Fibroblast of upper back skin (primary cell): ENCODE measurements around the gene DNAJC4.

Source experiments
- DNase-seq: peaks from one replicate; pipeline ENCODE4 v3.0.0-alpha.2; 2013

Gene DNAJC4

DNA sequence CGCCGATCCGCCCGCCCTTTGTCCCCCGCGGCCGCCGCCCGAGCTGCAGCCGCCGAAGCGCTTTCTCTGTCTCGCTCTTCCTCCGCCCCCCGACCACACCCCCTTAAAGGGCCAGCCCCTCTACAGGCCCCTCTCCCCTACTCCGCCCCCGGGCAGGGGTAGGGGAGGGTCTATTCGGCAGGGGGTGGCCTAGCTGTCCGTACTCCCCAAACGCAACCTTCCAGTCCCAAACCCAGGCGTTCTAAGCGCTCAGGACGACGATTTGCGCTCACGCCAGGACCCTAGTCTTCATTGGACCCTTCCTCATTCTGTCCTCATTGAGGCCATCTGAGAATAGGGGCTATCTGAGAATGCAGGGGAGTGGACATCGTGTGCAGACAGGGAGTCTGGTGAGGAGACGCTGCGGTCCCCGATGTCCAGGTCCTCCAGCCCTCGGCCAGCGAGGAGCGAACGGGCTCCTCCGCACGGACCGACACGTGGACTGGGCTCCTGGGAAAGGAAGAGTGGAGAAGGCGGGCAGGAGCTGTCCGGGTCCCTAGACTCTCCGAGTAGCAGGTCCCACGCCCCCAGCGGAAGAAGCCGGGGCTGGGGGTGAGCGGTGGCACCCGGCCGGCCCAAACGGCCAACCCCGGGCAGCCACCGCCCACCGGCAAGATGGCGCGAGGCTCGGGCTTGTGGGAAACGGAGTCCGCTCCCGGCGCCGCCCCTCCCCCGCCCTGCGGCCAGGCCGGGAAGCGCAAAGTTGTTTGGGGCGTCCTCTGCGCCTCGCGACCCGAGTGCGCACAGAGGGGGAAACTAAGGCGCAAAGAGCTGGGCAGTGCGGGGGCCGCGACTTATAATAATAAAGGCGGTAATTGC, 16.8 kb downstream of the DNAJC4 start, which contains the start of gene PPP1R14B:
Gene PPP1R14B (minus strand): TSS at position 73 of the 858 bp plus-strand sequence. CDS start 270 bp downstream, outside the sequence.
- DNase-seq: peak; percentile 87

DNA sequence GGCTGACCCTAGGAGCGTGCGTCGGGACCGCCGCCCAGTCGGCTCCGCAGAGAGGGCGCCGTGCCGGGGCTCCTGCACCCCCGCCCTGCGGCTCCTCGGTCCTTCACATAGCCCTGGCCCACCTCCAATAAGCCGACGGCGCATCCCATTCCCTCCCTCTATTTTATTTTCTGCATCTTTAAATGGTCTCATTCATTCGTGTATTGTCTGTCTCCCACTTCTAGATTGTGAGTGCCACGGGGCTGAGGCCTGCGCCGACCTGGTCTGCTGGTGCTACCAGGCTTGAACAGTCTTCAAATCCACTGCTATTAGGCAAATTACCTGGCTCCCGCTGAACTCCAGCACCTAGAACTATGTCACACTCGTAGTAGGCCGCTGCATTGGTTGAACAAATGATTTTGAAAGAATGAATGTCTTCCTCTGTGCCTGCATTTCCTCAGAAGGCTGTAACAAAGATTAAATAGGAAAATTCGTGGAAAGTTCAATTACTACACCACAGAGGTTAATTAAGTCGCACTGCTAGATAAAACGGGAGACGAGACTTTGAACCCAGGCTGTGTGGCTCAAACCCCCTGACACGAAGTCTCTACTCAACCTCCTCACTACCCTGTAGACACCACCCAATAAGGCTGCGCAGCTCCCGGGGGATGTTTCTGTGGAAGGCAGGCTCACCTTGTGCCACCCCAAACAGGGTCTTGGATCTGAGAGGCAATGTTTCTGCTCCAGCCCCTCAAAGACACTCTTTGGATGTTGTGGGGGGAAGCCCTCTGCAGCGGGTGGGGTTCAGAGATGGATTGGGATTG, 17.6 kb downstream of the DNAJC4 start:
- DNase-seq: no peak

DNA sequence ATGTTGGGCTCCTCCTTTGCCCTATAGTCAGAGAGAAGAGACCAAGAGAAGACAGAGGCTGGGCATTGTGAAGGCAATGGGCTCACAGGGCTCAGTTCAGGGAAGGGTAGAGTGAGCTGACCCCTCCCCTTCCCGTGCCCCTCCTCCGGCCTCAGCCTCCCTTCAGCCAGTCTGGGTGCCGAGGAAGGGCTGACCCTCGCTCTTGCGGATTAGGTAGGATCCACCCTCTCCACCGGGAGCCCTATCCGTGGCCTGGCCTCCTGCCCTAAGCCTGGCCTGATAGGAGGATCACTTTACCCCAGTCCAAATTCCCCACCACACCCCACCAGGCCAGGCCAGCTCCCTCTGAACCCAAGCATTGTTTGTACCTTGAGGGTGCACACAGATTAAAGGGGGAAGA, 18.2 kb downstream of the DNAJC4 start:
- DNase-seq: no peak

DNA sequence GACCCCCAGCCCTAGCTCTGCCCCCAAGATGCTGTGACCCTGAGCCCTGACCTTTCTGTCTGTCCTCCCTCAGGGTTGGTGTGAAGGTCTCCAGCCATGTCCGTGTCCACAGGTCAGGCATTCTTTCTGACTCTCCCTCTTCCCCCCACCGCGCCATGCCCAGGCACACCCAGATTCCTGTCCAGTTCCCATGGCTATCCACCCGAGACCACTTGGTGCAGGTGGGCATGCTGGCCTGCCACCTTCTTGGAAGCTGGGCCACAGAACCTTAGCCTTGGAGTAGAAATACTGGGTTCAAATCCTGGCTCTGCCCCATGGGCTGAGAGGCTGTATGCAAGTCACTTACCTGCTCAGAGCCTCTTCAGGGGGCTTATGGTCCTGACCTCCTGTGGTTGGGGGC, 18.7 kb downstream of the DNAJC4 start:
- no peak for DNase-seq

GRCh38 chr11:64249563-64250414, 19.4 kb downstream of the DNAJC4 start:
- no peak for DNase-seq

GRCh38 chr11:64250415-64251015, 20.2 kb downstream of the DNAJC4 start:
- no peak for DNase-seq

DNA sequence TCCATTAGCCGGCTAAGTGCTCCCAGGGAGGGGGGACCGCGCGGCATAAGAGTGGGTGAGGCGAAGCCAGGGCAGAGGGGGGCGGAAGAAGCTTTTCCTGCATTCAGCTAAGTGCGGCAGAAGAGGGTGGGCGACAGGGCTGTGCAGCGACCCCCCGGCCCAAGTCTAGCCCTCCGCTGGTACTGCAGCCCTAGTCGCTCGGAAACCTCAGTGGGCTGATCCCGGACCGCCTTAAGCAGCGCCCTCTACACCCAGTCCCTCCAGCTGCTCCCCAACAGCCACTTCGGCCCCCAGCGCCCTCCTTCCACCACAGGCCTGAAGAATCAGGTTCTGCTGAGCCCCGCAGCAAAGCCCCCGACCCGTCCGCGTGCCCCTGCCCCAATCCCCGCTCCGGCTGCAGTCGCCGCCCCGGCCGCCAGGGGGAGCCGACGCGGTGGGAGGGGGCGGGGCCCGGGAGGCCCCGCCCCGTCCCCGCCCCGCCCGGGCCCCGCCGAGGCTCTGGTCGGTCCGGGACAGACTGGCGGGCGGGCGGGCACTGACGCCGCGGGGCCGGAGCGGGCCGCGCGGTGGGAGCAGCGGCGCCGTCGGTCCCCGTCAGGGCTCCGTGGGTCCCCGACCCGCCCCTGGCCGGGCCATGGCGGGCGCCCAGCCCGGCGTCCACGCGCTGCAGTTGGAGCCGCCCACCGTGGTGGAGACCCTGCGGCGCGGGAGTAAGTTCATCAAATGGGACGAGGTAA, 20.8 kb downstream of the DNAJC4 start, which contains the start of gene PLCB3:
Gene PLCB3 (plus strand): TSS at position 515 of the 737 bp plus-strand sequence. CDS start 120 bp downstream, at position 635.
- peak; percentile 36 for DNase-seq

DNA sequence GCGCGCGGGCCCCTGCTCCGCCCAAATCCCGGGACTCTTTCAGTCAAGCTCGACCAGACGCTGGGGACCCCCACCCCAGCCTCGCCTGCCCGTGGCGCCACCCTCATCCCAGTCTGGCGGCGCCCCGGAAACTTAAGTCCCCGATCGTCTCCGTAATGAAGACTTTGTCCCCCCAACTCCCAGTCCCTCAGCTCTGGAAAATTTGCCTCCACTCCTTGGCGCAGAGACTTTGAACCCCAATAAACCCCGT, 21.3 kb downstream of the DNAJC4 start:
- DNase-seq: no peak

DNA sequence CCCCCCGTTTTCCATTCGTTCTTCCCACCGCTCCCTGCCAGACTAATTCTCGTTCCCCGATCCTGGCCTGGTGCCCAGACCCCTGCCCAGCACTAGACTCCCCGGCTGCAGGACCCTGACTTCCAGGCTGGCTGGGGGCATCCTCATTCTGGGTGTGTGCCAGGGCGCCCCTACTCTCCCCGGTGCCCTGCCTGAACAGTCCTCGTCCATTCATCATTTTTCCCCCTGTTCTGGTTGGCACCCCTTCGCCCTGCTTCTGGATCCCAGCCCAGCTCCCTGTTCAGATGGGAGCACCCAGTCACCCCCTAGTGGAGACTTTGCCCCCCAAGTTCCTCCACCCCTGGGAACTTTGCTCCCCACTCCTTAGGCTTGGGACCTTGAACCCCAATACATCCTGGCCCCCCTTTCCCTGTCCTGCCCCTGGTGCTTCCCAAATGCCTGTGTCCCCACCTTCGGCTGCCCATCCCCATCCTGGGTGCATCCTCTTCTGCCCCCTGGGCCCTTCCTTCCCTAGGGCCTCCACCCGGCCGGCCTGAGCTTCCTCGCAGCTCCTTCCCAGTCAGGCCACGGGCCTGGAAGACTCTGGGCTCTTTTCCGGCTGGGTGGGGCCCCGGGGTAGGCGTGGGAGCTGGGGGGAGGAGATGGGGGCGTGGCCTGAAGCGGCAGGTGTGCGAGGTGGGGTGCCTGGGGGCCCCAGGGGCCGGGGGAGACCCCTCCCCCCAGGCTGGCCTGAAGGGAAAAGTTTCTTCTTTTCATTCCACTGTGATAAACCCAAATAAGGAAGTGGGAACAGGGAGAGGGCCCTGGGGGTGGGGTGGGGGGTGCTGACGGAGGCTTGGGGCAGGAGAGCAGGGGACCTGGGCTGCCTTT, 21.9 kb downstream of the DNAJC4 start:
- DNase-seq: no peak

- no peak for DNase-seq
Measured at GRCh38 chr11:64253043-64253442, 22.7 kb downstream of the DNAJC4 start.

- DNase-seq: no peak
Measured at GRCh38 chr11:64253481-64253880, 23.1 kb downstream of the DNAJC4 start.

GRCh38 chr11:64254326-64254725, 24.0 kb downstream of the DNAJC4 start:
- no peak for DNase-seq

DNA sequence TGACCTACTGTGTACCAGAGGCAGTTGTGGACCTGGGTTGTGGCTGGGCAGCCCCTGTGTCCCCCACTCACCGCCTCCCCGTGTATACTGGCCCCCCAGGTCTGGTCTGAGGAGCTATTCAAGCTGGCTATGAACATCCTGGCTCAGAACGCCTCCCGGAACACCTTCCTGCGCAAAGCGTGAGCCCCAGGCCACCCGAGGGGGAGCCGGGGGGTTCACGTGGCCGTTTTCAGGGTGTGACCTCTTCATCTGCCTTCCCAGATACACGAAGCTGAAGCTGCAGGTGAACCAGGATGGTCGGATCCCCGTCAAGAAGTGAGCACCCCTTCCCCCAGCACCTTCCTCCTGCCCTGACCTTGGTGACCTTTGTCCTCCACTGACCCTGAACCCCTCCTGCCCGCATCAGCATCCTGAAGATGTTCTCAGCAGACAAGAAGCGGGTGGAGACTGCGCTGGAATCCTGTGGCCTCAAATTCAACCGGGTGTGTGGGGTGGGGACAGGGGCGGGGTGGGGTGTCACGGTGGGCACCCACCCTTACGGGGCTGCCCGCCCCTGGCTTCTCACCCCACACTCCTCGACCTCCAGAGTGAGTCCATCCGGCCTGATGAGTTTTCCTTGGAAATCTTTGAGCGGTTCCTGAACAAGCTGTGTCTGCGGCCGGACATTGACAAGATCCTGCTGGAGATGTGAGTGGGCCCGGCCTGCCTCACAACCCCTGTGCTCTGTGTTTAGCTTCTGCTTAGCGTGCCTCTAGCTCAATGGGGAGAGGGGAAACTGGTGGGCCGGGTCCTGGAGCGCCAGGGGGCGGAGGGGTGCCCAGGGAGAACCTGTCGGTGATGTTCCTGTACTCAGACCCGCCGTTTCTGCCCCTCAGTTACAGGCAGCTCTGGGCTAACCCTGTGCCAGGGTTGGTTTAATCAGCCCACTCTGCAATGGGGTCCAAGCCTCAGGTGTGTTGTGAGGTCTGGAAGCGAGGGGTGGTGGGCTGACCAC, 25.1 kb downstream of the DNAJC4 start:
- no peak for DNase-seq

DNA sequence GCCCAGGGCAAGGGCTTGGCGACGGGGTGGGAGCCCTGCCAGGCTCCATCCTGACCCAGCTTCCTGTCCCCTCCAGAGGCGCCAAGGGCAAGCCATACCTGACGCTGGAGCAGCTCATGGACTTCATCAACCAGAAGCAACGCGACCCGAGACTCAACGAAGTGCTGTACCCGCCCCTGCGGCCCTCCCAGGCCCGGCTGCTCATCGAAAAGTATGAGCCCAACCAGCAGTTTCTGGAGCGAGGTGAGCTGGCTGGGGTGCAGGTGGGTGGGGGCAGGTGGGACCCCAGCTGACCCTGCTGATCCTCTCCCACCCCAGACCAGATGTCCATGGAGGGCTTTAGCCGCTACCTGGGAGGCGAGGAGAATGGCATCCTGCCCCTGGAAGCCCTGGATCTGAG, 26.0 kb downstream of the DNAJC4 start:
- DNase-seq: no peak

GRCh38 chr11:64258356-64258755, 28.0 kb downstream of the DNAJC4 start:
- no peak for DNase-seq

- no peak for DNase-seq
Measured at GRCh38 chr11:64258946-64259532, 28.7 kb downstream of the DNAJC4 start.

GRCh38 chr11:64259533-64260067, 29.3 kb downstream of the DNAJC4 start:
- DNase-seq: no peak

DNA sequence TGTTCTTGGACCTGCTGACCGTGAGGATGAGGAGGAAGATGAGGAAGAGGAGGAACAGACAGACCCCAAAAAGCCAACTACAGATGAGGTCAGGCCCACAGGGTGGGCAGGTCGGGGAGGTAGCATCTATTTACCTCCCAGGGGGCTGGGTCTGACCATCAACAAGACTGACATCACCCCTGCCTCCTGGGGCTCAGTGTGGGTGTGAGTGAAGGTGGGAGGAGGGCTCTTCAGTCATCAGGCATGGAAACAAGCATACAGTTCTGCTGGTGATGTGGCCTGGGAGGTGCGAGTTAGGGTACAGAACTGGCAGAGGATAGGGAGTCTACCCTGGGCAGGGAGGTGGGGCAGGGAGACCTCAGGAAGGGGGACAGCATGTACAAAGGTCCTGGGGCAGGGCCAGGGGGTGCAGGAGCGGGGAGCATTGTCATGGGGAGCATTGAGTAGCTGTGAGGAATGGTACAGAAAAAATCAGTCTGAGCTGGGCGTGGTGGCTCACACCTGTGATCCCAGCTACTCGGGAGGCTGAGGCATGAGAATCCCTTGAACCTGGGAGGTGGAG, 29.9 kb downstream of the DNAJC4 start:
- DNase-seq: no peak
